Peyer's patch (tissue), 4 donors: Measurements from ENCODE around the gene RCL1. TPM values are rescaled to one million over a fixed set of nuclear protein-coding genes. Genes with fewer than 3 reads are reported as not detected.

Experiments used
- DNase-seq, 3 donors: peaks; one replicate each; pipeline ENCODE4 v3.0.0-alpha.2; 2017 to 2019
- H3K27ac ChIP-seq, 4 donors: fragments of 200-600 bp; sonication (generic); one replicate each; pipeline ENCODE4 v1.5.1; 2016 to 2019
- H3K27me3 ChIP-seq, 2 donors: fragments of 200-600 bp; sonication (generic); one replicate each; pipeline ENCODE4 v1.5.1; 2019
- H3K36me3 ChIP-seq, 3 donors: fragments of 200-600 bp; sonication (generic); one replicate each; pipeline ENCODE4 v1.5.1; 2016 to 2019
- H3K4me1 ChIP-seq, 4 donors: fragments of 200-600 bp; sonication (generic); one replicate each; pipeline ENCODE4 v1.5.1; 2016 to 2019
- H3K4me3 ChIP-seq, 4 donors: fragments of 200-600 bp; sonication (generic); 1 replicate in 3 of 4; 2 replicates in 1 of 4; pipeline ENCODE4 v1.5.1; 2016 to 2019; ENCODE audit warnings: mild to moderate bottlenecking in 1 of 4
- H3K9me3 ChIP-seq, 4 donors: fragments of 200-600 bp; sonication (generic); one replicate each; pipeline ENCODE4 v1.5.1; 2016 to 2019; ENCODE audit warnings: mild to moderate bottlenecking in 1 of 4
- CTCF ChIP-seq, 6 experiments: fragments of 450-650 bp in 4 of 6; fragments of 200-600 bp in 2 of 6; sonication (generic) in 1 of 6; IDR thresholded peaks; one replicate each; pipeline ENCODE4 v1.5.1; 2017 to 2019; ENCODE audit warnings: antibody characterized with exemption in 6 of 6, mild to moderate bottlenecking in 3 of 6, moderate library complexity in 1 of 6
- POLR2A ChIP-seq, 2 donors: fragments of 450-650 bp; IDR thresholded peaks; one replicate each; pipeline ENCODE4 v1.5.1; 2017; ENCODE audit warnings: antibody characterized with exemption in 2 of 2, mild to moderate bottlenecking in 2 of 2, moderate library complexity in 2 of 2
- total RNA-seq, 4 donors: library from RNA; depleted of rRNA; stranded (reverse); fragments of >200 nt; gene quantifications; one replicate each; pipeline ENCODE4 v1.1.0, GENCODE V29; 2016

RCL1 gene
- total RNA-seq, 4 donors from 2014 or later = 7.4 to 28.1 (median 19.5) TPM

GRCh38 chr9:4822057-4822456 lies 29.3 kb downstream of the RCL1 start:
- no peaks in the 10 kb centered on the region for H3K36me3 ChIP-seq
- H3K4me3 ChIP-seq = no peak overlapping the region

GRCh38 chr9:4826417-4827166 lies 33.8 kb downstream of the RCL1 start:
- no peaks in the 10 kb centered on the region for H3K4me1 ChIP-seq
- no peak overlapping the region for H3K27ac ChIP-seq
- no peak for TF ChIP-seq POLR2A (IDR thresholded peaks at IDR 0.05)
- H3K9me3 ChIP-seq = no peaks in the 10 kb centered on the region
- no peak overlapping the region for H3K4me3 ChIP-seq
- no peaks in the 10 kb centered on the region for H3K27me3 ChIP-seq
- no peak for DNase-seq
- H3K36me3 ChIP-seq = no peaks in the 10 kb centered on the region

More at GRCh38 chr9:4822057-4822456, 29.3 kb downstream of the RCL1 start:
- Histone ChIP-seq H3K4me1 (no peaks in the 10 kb centered on the region), H3K27ac (no peak overlapping the region), H3K9me3 (no peaks in the 10 kb centered on the region), H3K27me3 (no peaks in the 10 kb centered on the region)
- TF ChIP-seq POLR2A (IDR thresholded peaks at IDR 0.05) (no peak), CTCF (IDR thresholded peaks at IDR 0.05) (no peak)
- no peak for DNase-seq

- Histone ChIP-seq H3K9me3 (no peaks in the 10 kb centered on the region), H3K4me3 (no peak overlapping the region), H3K36me3 (no peaks in the 10 kb centered on the region), H3K27ac (no peak overlapping the region), H3K4me1 (no peaks in the 10 kb centered on the region), H3K27me3 (no peaks in the 10 kb centered on the region)
- TF ChIP-seq POLR2A (IDR thresholded peaks at IDR 0.05) (no peak), CTCF (IDR thresholded peaks at IDR 0.05) (no peak)
- no peak for DNase-seq
Measured at GRCh38 chr9:4827224-4827623, 34.5 kb downstream of the RCL1 start.

- Histone ChIP-seq H3K27me3 (no peaks in the 10 kb centered on the region), H3K36me3 (no peaks in the 10 kb centered on the region), H3K9me3 (no peaks in the 10 kb centered on the region), H3K27ac (no peak overlapping the region), H3K4me3 (no peak overlapping the region), H3K4me1 (no peaks in the 10 kb centered on the region)
- no peak for TF ChIP-seq POLR2A (IDR thresholded peaks at IDR 0.05)
- no peak for TF ChIP-seq CTCF (IDR thresholded peaks at IDR 0.05)
- no peak for DNase-seq
Measured at GRCh38 chr9:4828761-4829160, 36.0 kb downstream of the RCL1 start.

GRCh38 chr9:4829969-4830368 lies 37.2 kb downstream of the RCL1 start:
- H3K4me3 ChIP-seq = no peak overlapping the region
- TF ChIP-seq CTCF (IDR thresholded peaks at IDR 0.05) = no peak
- TF ChIP-seq POLR2A (IDR thresholded peaks at IDR 0.05) = no peak
- no peaks in the 10 kb centered on the region for H3K27me3 ChIP-seq
- H3K4me1 ChIP-seq = no peaks in the 10 kb centered on the region
- H3K27ac ChIP-seq = no peak overlapping the region
- H3K9me3 ChIP-seq = no peaks in the 10 kb centered on the region
- H3K36me3 ChIP-seq = no peaks in the 10 kb centered on the region
- no peak for DNase-seq

- no peaks in the 10 kb centered on the region for H3K9me3 ChIP-seq
- TF ChIP-seq POLR2A (IDR thresholded peaks at IDR 0.05) (no peak), CTCF (IDR thresholded peaks at IDR 0.05) (no peak)
- H3K36me3 ChIP-seq = no peaks in the 10 kb centered on the region
- H3K27me3 ChIP-seq = no peaks in the 10 kb centered on the region
- H3K4me3 ChIP-seq = no peak overlapping the region
- H3K27ac ChIP-seq = no peak overlapping the region
- no peaks in the 10 kb centered on the region for H3K4me1 ChIP-seq
- DNase-seq = no peak
Measured at GRCh38 chr9:4830699-4831098, 38.0 kb downstream of the RCL1 start.
